ENCODE measurements around the gene RRM2.

The RRM2 gene

GRCh38 chr2:10109311-10109710, 13.2 kb upstream of the RRM2 start:
- no peaks in the 10 kb centered on the region for H3K79me2 ChIP-seq (ENCODE audit: insufficient read depth, low read length)
- H3K27me3 ChIP-seq (ENCODE audit: insufficient read depth, low read length, poor library complexity, severe bottlenecking), result no peaks in the 10 kb centered on the region
- H3K36me3 ChIP-seq (ENCODE audit: insufficient read depth, low read length), result no peaks in the 10 kb centered on the region
- H3K4me1 ChIP-seq (ENCODE audit: insufficient read depth, low read length, poor library complexity, severe bottlenecking), result no peaks in the 10 kb centered on the region
- no peak overlapping the region for H3K4me3 ChIP-seq (ENCODE audit: low read length, poor library complexity, severe bottlenecking)
- no peaks in the 10 kb centered on the region for H3K9me3 ChIP-seq (ENCODE audit: insufficient read depth, low read depth, low read length)
- TF ChIP-seq, protein P1, sequence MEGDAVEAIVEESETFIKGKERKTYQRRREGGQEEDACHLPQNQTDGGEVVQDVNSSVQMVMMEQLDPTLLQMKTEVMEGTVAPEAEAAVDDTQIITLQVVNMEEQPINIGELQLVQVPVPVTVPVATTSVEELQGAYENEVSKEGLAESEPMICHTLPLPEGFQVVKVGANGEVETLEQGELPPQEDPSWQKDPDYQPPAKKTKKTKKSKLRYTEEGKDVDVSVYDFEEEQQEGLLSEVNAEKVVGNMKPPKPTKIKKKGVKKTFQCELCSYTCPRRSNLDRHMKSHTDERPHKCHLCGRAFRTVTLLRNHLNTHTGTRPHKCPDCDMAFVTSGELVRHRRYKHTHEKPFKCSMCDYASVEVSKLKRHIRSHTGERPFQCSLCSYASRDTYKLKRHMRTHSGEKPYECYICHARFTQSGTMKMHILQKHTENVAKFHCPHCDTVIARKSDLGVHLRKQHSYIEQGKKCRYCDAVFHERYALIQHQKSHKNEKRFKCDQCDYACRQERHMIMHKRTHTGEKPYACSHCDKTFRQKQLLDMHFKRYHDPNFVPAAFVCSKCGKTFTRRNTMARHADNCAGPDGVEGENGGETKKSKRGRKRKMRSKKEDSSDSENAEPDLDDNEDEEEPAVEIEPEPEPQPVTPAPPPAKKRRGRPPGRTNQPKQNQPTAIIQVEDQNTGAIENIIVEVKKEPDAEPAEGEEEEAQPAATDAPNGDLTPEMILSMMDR (conservative IDR thresholded peaks at IDR 0.05; ENCODE audit: low read length), result no peak
- no peak for TF ChIP-seq EZH2phosphoT487 (IDR thresholded peaks at IDR 0.05; ENCODE audit: borderline replicate concordance)
- no peak overlapping the region for H2AFZ ChIP-seq (ENCODE audit: low read length)
- H3K4me2 ChIP-seq (ENCODE audit: low read depth, low read length, poor library complexity, severe bottlenecking), result no peak overlapping the region
- no peaks in the 10 kb centered on the region for H4K20me1 ChIP-seq (ENCODE audit: insufficient read depth, low read length, poor library complexity, severe bottlenecking)
- H3K9me2 ChIP-seq (replicated peaks; ENCODE audit: low read depth, low read length), result no peaks in the 10 kb centered on the region
- H3F3A ChIP-seq (ENCODE audit: low read depth), result no peaks in the 10 kb centered on the region
- H3K9ac ChIP-seq (ENCODE audit: low read depth, low read length, poor library complexity, severe bottlenecking), result no peak overlapping the region

GRCh38 chr2:10119027-10119325, 3.6 kb upstream of the RRM2 start:
- H3K36me3 ChIP-seq (ENCODE audit: insufficient read depth, low read length), result no peaks in the 10 kb centered on the region
- peaks cover 50% of the 10 kb centered on the region for H3K79me2 ChIP-seq (ENCODE audit: insufficient read depth, low read length)
- peaks cover 10% of the 10 kb centered on the region for H3F3A ChIP-seq (ENCODE audit: low read depth)
- H3K9me3 ChIP-seq (ENCODE audit: insufficient read depth, low read depth, low read length), result no peaks in the 10 kb centered on the region
- H3K4me3 ChIP-seq (ENCODE audit: low read length, poor library complexity, severe bottlenecking), result no peak overlapping the region
- TF ChIP-seq, protein P1 (conservative IDR thresholded peaks at IDR 0.05; ENCODE audit: low read length), result no peak
- no peak for TF ChIP-seq EZH2phosphoT487 (IDR thresholded peaks at IDR 0.05; ENCODE audit: borderline replicate concordance)
- H3K9ac ChIP-seq (ENCODE audit: low read depth, low read length, poor library complexity, severe bottlenecking), result peak overlapping the region; percentile 93
- H4K20me1 ChIP-seq (ENCODE audit: insufficient read depth, low read length, poor library complexity, severe bottlenecking), result peaks cover 13% of the 10 kb centered on the region
- H3K9me2 ChIP-seq (replicated peaks; ENCODE audit: low read depth, low read length), result no peaks in the 10 kb centered on the region
- H3K4me2 ChIP-seq (ENCODE audit: low read depth, low read length, poor library complexity, severe bottlenecking), result peak overlapping the region; percentile 80
- H3K27me3 ChIP-seq (ENCODE audit: insufficient read depth, low read length, poor library complexity, severe bottlenecking), result no peaks in the 10 kb centered on the region
- H2AFZ ChIP-seq (ENCODE audit: low read length), result no peak overlapping the region
- peaks cover 31% of the 10 kb centered on the region for H3K4me1 ChIP-seq (ENCODE audit: insufficient read depth, low read length, poor library complexity, severe bottlenecking)

DNA sequence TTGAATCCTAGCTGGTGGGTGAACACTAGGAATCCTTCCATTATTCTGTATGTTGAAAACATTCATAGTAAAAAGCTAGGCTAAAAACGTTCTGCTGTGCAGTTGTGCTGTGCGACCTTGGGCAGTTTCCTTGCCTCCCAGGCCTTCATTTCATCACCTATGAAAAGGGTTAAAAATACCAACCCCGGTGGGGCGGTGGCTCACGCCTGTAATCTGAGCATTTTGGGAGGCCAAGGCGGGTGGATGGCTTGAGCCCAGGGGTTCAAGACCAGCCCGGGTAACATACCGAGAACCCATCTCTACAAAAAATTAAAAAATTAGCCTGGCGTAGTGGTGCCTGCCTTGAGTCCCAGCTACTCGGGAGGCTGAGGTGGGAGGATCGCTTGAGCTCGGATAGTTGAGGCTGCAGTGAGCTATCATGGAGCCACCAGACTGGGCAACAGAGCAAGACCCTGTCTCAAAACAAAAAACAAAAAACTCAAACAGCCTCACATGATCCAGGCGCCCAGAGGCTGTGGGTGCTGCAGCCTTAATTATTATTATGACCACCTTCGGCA, 2.9 kb upstream of the RRM2 start:
- no peaks in the 10 kb centered on the region for H3K9me2 ChIP-seq (replicated peaks; ENCODE audit: low read depth, low read length)
- peak overlapping the region; percentile 80 for H3K4me2 ChIP-seq (ENCODE audit: low read depth, low read length, poor library complexity, severe bottlenecking)
- H3K4me1 ChIP-seq (ENCODE audit: insufficient read depth, low read length, poor library complexity, severe bottlenecking), result peaks cover 32% of the 10 kb centered on the region
- H3K4me3 ChIP-seq (ENCODE audit: low read length, poor library complexity, severe bottlenecking), result peak overlapping the region; percentile 83
- H3K36me3 ChIP-seq (ENCODE audit: insufficient read depth, low read length), result peaks cover under 1% of the 10 kb centered on the region
- H2AFZ ChIP-seq (ENCODE audit: low read length), result peak overlapping the region; percentile 80
- H4K20me1 ChIP-seq (ENCODE audit: insufficient read depth, low read length, poor library complexity, severe bottlenecking), result peaks cover 18% of the 10 kb centered on the region
- H3K9ac ChIP-seq (ENCODE audit: low read depth, low read length, poor library complexity, severe bottlenecking), result peak overlapping the region; percentile 93
- no peak for TF ChIP-seq EZH2phosphoT487 (IDR thresholded peaks at IDR 0.05; ENCODE audit: borderline replicate concordance)
- H3K79me2 ChIP-seq (ENCODE audit: insufficient read depth, low read length), result peaks cover 57% of the 10 kb centered on the region
- peaks cover 10% of the 10 kb centered on the region for H3F3A ChIP-seq (ENCODE audit: low read depth)
- no peaks in the 10 kb centered on the region for H3K9me3 ChIP-seq (ENCODE audit: insufficient read depth, low read depth, low read length)
- no peaks in the 10 kb centered on the region for H3K27me3 ChIP-seq (ENCODE audit: insufficient read depth, low read length, poor library complexity, severe bottlenecking)

Measured in Loucy (cell line).